Lung (tissue), 12 donors: ENCODE results near the gene BEND2. TPM values are rescaled to one million over a fixed set of nuclear protein-coding genes. Genes with fewer than 3 reads are reported as not detected.

Experiments used
- ATAC-seq: fragments of 200-7000 bp; cut with Tn5 transposase; one replicate; pipeline ENCODE4 v1.9.1; 2020; ENCODE audit warnings: moderate number of reproducible peaks; ENCODE audit not compliant: insufficient read depth, low FRiP score
- DNase-seq, 3 donors: peaks; one replicate each; pipeline ENCODE4 v3.0.0-alpha.2; 2013 to 2017
- H3K27ac ChIP-seq, 2 donors: one replicate each; pipeline ENCODE4 v1.5.1; 2013; ENCODE audit warnings: mild to moderate bottlenecking in 2 of 2, moderate library complexity in 2 of 2, control low read depth in 1 of 2, inconsistent platforms in 1 of 2, low read depth in 1 of 2, low read length in 1 of 2
- H3K27me3 ChIP-seq, 3 donors: one replicate each; pipeline ENCODE4 v1.5.1; 2013; ENCODE audit warnings: low read length in 2 of 3; ENCODE audit not compliant: control insufficient read depth in 3 of 3, insufficient read depth in 3 of 3
- H3K36me3 ChIP-seq, 4 donors: one replicate each; pipeline ENCODE4 v1.5.1; 2013; ENCODE audit warnings: low read length in 4 of 4, mild to moderate bottlenecking in 1 of 4, moderate library complexity in 1 of 4; ENCODE audit not compliant: control insufficient read depth in 4 of 4, insufficient read depth in 4 of 4
- H3K4me1 ChIP-seq, 5 donors: one replicate each; pipeline ENCODE4 v1.5.1; 2013; ENCODE audit warnings: low read length in 5 of 5, mild to moderate bottlenecking in 2 of 5, moderate library complexity in 1 of 5; ENCODE audit not compliant: control insufficient read depth in 5 of 5, insufficient read depth in 5 of 5
- H3K4me3 ChIP-seq: one replicate; pipeline ENCODE4 v1.5.1; 2013; ENCODE audit warnings: mild to moderate bottlenecking, control low read depth, moderate library complexity
- H3K9ac ChIP-seq, 2 donors: one replicate each; pipeline ENCODE4 v1.5.1; 2013; ENCODE audit warnings: low read length in 2 of 2, control low read depth in 1 of 2; ENCODE audit not compliant: insufficient read depth in 1 of 2
- H3K9me3 ChIP-seq, 4 donors: one replicate each; pipeline ENCODE4 v1.5.1; 2013; ENCODE audit warnings: low read length in 3 of 4, mild to moderate bottlenecking in 1 of 4, moderate library complexity in 1 of 4; ENCODE audit not compliant: control insufficient read depth in 4 of 4, insufficient read depth in 3 of 4
- WGBS, 2 donors: extraction: QIAGEN DNeasy Blood & Tissue Kit; methylation state at CpG; one replicate each; pipeline ENCODE4 v1.1.7; 2013; 5-methylcytosine and 5-hydroxymethylcytosine counted together
- polyA plus RNA-seq, 2 donors: library from polyadenylated mRNA; stranded (reverse); fragments of 200-250 nt; gene quantifications; one replicate each; pipeline ENCODE4 v1.2.1, GENCODE V29; 2013
- total RNA-seq, 2 donors: library from RNA; depleted of rRNA in 1 of 2; stranded (reverse); fragments of >200 nt in 1 of 2; gene quantifications; one replicate each; pipeline ENCODE4 v1.2.1, GENCODE V29; 2014 to 2021
- TF ChIP-seq, protein P1 (sequence below): IDR thresholded peaks from 2 replicates; pipeline ENCODE4 v1.5.1; 2012; ENCODE audit warnings: mild to moderate bottlenecking; ENCODE audit errors: control extremely low read depth, extremely low read depth
- donor health status: control.
- donor health status: control.
- donor health status: Bipolar disorder and iron deficiency.
- donor health status: healthy.
- donor health status: DM: yes; HTN: yes; CAD: no.

BEND2 gene
- total and polyA plus RNA-seq, 4 donors: 0.03 to 0.14 (median 0.04) TPM; not detected in 1

DNA sequence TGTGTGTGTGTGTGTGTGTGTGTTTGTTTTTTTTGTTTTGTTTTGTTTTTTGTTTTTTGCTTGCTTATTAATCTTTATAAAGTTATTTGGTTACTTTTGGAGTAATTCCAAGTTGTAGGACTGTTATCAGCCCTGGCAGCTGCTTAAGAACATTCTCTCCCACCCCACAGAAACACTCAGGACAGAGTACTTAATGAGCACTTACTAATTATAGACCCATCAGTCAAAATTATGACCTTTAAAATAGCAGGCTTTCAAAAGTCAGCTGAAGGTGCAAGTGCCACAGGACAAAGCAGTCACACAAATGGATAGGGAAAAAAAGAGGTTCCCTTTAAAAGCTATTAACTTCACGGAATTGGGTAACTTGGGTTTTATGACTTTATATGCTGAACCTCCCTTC, 69.0 kb downstream of the BEND2 start:
- 63 to 77% methylated on average over 1 of the region's 1 CpG for WGBS, 2 donors
- TF ChIP-seq, protein P1, sequence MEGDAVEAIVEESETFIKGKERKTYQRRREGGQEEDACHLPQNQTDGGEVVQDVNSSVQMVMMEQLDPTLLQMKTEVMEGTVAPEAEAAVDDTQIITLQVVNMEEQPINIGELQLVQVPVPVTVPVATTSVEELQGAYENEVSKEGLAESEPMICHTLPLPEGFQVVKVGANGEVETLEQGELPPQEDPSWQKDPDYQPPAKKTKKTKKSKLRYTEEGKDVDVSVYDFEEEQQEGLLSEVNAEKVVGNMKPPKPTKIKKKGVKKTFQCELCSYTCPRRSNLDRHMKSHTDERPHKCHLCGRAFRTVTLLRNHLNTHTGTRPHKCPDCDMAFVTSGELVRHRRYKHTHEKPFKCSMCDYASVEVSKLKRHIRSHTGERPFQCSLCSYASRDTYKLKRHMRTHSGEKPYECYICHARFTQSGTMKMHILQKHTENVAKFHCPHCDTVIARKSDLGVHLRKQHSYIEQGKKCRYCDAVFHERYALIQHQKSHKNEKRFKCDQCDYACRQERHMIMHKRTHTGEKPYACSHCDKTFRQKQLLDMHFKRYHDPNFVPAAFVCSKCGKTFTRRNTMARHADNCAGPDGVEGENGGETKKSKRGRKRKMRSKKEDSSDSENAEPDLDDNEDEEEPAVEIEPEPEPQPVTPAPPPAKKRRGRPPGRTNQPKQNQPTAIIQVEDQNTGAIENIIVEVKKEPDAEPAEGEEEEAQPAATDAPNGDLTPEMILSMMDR: no peak
- ATAC-seq (no peak), DNase-seq (peak in 1 of 3 donors; percentile 14)
- Histone ChIP-seq H3K9ac (no peak overlapping the region), H3K4me1 (no peaks in the 10 kb centered on the region), H3K9me3 (no peaks in the 10 kb centered on the region), H3K27me3 (peaks cover 0 to 18% (median 6%) of the 10 kb centered on the region in 3 donors), H3K27ac (peak overlapping the region in 1 of 2 donors; percentile 87), H3K36me3 (no peaks in the 10 kb centered on the region), H3K4me3 (no peak overlapping the region)

DNA sequence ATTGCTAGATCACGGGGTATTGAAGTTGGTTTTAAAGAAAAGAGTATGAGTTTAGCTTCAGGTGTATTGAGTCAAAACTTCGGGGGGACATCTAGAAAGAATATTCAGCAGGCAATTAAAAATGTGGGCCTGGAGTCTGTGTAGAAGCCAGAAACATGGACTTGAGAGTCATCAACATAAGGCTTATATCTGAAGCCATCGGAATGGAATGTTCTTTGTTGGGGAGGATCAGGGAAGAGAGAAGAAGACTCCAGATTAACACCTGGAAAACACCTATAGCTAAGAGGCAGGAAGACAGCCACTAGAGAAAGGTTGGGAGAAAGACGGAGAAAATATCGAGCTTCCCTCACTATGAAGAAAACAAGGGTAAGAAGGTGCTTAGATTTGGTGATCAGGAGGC, 69.5 kb downstream of the BEND2 start:
- Histone ChIP-seq H3K9me3 (no peaks in the 10 kb centered on the region), H3K4me3 (no peak overlapping the region), H3K9ac (no peak overlapping the region), H3K36me3 (no peaks in the 10 kb centered on the region), H3K27me3 (peaks cover 0 to 21% (median 6%) of the 10 kb centered on the region in 3 donors), H3K4me1 (no peaks in the 10 kb centered on the region), H3K27ac (peak overlapping the region in 1 of 2 donors; percentile 87)
- 76 to 91% methylated on average over 5 of the region's 5 CpGs for WGBS, 2 donors
- ATAC-seq (no peak), DNase-seq (no peak)
- TF ChIP-seq, protein P1: no peak

DNA sequence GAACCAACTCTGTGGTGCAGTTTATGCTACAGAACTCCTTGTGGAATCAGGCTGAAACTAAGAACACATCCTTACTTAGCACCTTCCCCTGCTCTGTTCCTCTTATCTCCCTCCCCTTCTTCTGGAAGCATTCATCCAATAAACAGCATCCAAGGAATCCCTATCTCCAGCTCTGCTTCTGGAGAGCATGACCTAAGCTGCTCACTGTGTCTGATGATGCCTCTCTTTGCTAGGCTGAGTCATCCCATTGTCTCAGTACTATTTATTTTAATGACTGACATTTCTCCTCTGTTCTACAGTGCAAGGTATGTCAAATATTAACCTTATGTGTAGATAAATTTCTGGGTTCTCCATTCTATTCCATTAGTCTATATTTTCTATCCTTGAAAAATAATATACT, 71.2 kb downstream of the BEND2 start:
- ATAC-seq (no peak), DNase-seq (no peak)
- Histone ChIP-seq H3K9ac (no peak overlapping the region), H3K36me3 (no peaks in the 10 kb centered on the region), H3K27ac (peak overlapping the region in 1 of 2 donors; percentile 43), H3K27me3 (peaks cover 0 to 21% (median 8%) of the 10 kb centered on the region in 3 donors), H3K9me3 (no peaks in the 10 kb centered on the region), H3K4me3 (no peak overlapping the region), H3K4me1 (no peaks in the 10 kb centered on the region)
- TF ChIP-seq, protein P1: no peak

DNA sequence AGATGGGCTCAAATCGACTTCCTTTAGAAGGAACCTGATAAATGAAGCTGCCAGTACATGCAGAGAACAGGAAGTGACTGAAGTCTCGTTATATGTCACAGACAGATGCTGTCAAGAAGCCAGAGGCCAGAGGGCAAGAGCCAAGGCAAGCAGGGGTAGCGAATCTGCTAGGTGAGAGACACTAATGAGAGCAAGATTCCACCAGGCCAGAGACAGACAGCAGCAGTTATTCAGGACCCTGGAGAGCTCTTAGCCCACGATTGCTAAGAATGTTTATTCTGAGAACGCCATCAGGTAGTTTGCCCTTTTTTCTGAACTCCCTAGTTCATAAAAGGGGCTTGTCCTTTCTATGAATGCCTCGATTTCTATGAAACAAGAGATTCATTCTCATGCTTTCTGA, 73.7 kb downstream of the BEND2 start:
- Histone ChIP-seq H3K9me3 (no peaks in the 10 kb centered on the region), H3K9ac (no peak overlapping the region), H3K27me3 (peaks cover 0 to 29% (median 10%) of the 10 kb centered on the region in 3 donors), H3K4me3 (no peak overlapping the region), H3K36me3 (no peaks in the 10 kb centered on the region), H3K4me1 (no peaks in the 10 kb centered on the region), H3K27ac (no peak overlapping the region)
- ATAC-seq: no peak
- peak; percentile 15 to 65 (median 26) for DNase-seq
- TF ChIP-seq, protein P1: no peak
- WGBS, 2 donors: 22 to 23% methylated on average over 6 of the region's 6 CpGs
